Hypothalamus (tissue), 51 donors: ENCODE data around the gene NECTIN1.
A peak's percentile ranks its signal among the peaks of the same experiment; 100 is the strongest.

Experiments used
- DNase-seq, 51 donors: peaks; one replicate each; lab custom pipeline; 2025; lab: John Stamatoyannopoulos, UW

Gene NECTIN1

DNA sequence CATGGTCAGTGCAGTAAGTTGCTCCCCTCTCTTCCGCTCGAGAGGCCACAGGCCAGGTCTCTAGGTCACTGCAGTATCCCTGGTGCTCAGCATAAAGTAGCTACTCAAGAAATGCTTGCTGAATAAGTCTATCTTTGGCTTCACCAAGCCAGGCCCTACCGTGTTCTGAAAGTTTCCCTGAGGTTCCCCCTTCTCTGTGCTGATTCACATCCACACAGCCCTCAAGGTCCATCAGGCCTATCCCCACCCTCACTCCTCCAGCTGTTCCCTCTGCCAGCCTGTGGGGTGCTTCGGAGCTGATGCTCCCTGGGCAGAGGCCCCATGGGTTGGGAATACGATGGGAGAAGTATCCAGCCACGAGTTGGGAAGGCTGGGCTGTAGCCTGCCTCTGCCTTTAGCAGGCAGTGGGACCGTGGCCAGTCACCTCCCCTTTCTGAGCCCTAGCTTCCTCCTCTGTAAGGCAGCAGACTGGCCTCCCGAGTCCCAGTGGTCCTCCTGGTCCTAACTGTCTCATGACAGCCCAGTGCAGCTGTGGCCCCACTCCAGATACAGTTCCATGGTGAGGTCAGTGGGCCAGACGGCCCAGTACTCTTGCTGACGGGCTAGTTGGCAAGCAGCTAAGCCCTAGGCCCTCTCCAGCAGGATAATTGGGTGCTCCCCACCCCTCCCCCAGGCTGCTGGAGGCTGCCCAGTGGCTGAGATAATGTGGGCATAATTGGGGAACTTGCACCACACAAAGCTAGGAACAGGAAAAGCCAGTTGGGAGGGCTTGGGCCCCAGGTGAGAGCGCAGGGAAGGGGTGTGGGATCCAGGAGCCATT is 48.2 kb downstream of the NECTIN1 start:
- DNase-seq, result peak in 20 of 51 donors; percentile 13 to 61 (median 32)

DNA sequence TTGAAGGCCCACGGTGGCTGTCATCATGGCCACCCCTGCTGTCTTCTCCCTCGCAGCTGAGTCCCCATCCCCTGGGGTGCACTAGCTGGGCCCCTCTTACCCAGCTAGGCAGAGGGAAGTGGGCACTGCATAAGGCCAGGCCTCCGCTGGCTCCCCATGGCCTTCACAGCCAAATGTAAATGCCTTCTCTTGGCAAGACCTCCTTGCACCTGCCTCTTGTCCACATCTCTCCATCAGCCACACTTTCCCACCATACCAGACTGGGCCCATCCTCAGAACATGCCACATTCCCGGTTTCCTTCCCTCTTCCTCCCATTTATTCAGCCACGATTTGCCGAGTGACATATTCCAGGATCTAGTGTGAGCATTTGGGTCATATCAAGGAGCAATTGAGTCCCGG is 49.7 kb downstream of the NECTIN1 start:
- no peak for DNase-seq

DNA sequence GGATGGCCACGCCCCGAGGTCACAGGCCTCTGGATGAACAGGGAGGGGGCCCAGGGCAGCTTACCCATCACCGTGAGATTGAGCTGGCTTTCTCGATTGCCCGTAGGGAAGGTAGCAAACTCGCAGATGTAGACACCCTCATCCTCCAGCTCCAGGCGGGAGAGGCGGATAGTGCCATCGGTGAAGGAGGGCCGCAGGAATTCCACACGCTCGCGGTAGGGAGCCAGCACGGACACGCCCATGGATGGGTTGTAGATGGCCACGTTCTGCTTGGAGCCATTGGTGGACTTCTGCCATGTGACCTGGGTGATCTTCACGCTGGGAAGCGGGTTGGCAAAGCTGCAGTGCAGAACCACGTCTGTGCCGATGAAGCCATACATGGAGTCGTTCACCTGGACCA is 50.6 kb downstream of the NECTIN1 start:
- no peak for DNase-seq

DNA sequence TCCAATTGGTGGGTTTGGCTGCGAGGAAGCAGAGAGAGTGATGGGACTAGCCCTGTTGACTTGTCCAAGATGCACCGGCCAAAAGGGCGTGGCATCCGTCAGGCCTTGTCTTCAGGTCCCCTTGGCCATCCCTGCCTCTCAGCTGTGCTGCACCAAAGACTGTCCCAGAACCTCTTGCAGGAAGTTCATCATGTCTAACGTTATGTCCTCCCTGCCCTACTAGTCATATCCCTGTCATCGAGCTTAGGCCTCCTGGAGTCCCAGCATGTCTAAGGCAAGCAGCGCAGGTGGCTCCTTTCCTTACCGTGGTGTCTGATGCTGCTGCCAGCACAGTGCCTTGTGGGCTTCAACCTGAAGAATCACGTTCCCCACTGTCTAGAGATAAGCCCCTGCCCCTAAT is 51.2 kb downstream of the NECTIN1 start:
- no peak for DNase-seq

DNA sequence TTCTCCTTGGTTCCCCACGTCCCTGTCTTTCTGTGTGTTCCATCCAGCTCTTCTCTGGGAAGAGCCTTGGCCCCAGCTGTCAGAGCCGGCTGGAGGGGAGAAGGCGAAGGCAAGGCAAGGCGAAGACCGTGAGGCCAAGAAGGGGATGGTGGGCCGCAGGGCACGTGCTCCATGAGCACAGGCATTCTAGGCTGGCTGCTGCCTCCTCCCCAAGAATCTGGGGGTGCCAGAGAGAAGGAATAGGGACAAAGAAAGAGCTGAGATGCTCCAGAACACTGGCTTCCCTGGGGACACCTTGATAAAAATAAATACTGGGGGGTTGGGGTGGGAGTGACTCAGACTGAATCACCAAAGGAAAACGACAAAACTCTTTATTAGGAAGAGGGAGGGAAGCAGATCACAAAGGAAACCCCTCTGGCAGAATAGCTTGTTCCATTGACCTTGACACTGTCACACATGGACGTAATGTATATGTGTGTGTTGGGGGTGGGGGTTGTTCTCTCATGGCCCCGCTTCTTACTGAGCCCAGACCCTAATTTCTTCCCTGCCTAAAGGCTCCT is 52.5 kb downstream of the NECTIN1 start:
- DNase-seq, result peak in 1 of 51 donors; percentile 9

DNA sequence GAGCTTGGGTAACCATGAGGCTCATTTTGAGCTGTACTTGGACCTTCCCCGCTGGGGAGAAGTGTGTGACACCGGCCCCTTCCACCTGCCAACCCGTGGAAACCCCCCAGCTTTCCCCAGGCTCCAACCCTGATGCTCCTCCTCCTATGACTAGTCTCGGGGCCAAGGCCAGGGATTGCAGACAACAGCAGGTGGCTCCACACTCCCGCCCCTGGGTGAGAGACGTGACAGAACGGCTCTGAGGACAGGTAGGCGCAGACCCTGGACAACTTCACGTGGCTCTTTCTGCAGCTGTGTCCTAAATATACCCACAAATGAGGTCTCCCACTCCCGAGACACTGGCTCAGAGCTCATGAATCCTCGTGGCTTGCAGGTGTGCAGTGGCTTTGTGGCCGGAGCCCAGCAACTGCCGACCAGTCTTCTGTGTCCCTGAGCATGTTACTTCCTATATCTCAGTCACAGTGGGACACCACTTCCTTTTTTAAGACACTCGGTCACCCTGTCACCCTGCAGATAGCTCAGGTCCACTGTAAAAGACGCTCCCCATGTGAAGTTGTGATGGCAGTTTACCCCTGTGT is 55.2 kb downstream of the NECTIN1 start:
- no peak for DNase-seq

DNA sequence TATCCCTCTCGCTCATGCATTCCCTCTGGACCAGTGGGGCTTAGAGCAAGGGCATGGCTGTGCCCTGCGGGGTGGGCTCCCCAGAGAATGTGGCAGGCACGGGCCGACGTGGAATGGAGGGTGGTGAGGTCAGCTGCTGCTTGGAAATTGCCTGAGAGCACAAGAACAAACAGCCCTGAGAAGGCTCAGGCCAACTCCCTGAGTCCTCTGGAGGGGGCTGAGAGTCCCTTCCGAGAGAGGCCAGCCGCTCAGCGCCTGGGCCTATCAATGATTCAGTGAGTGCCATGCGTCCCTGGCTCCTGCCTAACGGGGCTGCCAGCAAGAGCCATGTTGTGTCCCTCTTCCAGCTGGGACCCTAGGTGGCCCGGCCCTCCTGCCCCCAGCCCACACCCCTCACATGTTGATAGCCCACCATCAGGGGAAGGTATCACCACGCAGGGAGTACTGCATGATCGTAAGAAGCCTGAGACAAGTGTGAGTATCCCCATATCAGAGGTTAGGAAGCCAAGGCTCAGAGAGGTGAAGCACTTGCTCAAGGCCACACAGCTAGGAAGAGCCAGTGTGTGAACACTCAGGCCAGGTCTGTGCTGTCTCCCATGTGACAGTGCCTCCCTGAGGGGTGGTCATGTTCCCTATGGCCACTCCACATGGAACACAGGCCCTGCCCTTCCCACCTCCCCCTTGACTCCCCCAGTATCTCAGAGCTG is 55.8 kb downstream of the NECTIN1 start:
- no peak for DNase-seq

DNA sequence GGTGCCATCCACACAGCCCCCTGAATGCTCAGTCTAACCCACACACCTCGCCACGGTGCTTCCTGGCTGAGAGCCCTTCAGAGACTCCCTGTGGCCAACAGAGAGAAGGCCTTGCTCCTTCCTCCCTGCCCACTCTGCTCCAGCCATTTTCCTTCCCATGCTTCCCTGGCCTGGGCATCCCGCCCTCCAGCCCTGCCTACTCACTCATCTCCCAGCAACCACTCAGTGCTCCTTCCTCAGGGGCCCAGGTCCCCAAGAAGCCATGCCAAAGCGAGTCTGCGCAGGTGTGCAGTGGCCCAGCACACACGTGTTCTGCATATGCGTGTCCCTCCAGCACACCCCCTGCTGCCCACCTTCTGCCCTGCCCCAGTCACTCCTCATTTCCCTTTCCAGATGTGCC is 56.4 kb downstream of the NECTIN1 start:
- DNase-seq, result no peak

DNA sequence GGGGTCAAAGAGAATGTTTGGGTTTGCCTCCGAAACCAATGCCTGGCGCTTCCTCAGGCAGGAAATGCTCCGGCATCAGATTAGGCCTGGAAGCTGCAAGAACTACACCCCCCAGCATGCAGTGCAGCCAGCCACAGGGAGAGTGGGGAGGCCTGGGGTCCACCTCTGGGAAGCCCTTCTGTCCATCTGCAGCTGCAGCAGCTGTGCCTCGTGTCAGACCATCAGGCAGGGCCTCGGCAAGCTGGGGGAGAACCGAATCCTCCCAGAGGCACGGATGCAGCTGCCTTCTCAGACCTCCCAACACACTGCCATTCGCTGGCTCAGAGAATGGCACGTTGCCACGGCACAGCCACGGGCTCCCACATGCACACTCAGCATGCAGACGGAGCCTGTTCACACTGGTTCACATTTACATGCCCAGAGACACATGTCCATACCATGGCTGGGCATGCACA is 57.4 kb downstream of the NECTIN1 start:
- peak in 47 of 51 donors; percentile 16 to 89 (median 68) for DNase-seq

DNA sequence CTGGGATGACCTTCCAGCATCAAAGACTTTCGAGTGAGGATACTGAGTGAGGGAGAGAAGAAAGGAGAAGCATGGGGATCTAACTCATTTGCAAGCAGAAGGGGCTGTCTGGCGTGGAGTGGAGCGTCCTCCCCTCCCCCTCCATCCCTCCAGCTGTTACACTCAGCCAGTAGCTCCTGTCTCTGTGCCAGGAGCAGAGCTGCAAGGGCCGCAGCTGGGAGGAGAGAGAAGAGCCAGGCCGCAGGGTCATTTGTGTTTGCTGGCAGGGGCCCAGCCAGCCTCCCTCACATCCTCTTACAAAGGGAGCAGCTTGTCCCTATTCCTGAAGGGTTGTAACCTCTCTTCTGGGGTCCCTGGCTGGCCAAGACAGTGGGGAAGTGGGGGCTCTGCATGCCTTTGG is 57.9 kb downstream of the NECTIN1 start:
- DNase-seq, result peak in 43 of 51 donors; percentile 14 to 85 (median 67)

DNA sequence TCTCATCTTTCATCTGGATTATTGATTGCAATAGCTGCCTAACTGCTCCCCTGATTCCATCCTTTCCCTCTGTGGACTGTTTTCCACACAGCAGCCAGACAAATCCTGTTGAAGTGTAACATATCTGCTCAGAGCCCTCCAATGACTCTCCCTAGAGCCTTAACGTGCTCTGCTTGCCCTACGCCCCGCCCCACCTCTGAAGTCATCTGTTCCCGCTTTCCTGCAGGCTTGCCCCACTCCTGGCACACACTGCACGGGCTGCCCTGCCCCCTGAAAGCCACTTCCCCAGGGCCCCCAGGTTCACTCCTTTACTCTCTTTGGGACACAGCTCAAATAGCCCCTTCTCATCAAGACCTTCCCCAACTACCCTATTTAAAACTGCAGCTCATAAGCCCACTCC is 59.5 kb downstream of the NECTIN1 start:
- DNase-seq, result no peak

DNA sequence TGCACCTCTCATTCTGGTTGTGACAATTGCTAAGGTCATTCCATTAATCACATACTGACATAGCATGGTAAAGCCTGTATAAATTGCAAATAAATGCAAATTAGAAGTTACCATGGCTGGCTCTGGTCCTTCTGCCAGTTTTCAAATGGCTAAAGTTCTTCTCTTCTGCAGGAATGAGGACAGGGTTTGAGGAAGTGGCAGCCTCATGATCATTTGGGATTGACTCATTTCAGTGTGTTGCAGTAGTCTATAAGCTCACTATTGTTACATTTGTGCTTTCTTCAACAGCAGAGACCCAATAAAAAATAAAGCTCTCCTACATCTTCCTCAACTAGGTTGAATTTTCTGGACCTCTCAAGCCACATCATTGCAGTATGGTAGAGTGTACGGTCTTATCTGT is 60.3 kb downstream of the NECTIN1 start:
- DNase-seq, result no peak

DNA sequence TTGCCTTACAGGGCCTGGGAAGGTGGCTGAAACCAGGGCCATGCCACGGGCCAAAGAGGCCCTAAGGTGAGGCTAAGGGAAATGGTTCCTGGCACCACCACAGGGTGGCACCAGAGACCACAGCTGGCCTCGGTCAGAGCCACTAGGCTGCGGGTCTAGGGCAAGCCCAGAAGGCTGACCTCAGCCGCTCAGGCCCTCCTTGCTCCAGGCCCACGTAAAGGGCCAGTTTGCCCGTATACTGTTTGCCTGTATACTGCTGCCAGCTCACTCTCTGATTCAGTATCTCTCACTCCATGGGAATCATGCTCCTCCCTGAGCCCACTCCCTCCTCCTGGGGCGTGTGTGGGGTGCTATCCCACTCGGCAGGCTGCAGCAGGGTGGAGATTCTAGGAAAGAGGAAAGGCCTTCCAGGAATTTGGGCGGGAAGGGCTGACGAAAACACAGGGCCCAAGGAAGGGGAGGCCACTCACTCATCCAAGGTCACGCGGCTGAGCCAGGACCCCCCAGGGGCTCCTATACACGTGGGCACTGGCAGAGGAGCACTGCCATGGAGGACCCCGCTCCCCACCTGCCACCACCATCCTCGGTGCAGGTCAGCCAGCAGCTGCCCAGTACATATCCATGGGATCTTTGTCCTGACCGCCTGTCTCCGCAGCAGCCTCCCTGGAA is 62.4 kb downstream of the NECTIN1 start:
- peak in 48 of 51 donors; percentile 20 to 87 (median 62) for DNase-seq

DNA sequence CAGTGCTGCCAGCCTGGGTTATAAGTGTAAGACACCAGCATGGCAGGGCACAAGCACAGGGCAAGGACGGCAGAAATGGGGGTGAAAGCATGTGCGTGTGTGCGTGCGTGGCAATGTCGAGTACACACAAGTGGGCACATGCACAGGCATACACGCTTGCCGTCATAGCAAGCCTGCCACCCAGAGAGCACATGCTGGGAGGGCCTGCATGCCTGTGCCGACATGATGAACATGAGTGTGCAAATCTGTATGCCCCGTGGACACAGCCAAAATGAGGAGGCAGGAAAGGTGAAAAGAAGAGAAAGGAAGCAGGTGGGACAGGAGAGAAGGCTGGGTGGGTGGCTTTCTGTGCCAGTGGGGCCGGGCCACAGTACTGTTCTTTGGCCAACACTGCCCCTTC is 62.9 kb downstream of the NECTIN1 start:
- no peak for DNase-seq

DNA sequence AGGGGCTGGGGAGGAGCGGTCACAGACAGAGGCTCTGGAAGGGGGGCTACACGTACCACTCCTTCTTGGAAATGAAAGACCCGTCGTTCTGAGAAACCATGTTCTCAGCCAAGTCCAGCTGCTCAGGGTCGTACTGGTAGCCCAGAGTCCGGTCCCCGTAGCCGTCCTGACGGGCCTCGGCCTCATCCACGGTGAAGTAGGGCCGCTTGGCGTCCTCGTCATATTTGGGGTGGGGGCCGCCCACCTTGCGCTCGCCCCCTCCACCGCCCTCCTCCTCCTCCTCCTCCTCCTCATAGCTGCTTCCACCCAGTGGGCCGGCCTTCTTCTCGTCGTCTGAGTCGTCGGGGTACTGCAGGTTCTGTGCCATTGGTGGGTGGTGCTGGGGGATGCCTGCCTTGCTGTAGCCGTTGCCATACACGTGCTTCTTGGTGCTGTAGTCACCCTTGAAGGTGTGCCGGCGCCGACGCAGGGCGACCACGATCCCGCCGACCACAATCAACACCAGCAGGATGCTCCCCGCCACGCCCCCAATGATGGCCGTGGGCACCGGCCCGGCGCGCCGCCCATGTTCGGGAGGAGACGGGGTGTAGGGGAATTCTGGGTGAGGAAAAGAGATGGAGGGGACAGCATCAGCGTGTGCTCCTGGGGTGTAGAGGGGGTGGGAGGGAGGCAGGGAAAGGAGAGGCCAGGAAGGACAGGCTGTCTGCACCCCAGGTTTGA is 64.1 kb downstream of the NECTIN1 start:
- DNase-seq, result no peak

DNA sequence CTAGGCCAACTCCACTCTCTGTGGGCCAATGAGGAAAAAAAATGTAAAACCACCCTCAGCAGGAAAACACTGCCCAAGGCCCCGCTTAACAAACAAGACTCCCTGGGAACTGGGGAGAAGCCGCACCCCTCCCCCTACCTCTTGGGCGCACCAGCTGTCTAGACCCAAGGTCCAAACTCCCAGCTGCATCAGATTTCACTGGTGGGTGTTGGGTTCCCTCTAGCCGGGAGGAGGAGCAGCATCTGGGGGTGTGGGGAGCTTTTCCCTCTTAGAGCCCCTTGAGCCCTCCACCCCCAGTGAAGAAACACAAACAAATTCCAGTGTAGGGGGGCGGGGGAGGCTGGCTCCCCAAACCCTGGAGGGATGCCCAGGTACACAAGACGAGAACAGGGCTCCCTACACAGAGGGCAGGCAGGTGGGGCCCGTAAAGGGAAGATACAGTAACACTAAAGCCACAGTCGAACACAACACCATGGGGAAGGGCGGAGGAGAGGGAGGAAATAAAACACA is 64.9 kb downstream of the NECTIN1 start:
- DNase-seq, result peak in 11 of 51 donors; percentile 11 to 41 (median 19)

DNA sequence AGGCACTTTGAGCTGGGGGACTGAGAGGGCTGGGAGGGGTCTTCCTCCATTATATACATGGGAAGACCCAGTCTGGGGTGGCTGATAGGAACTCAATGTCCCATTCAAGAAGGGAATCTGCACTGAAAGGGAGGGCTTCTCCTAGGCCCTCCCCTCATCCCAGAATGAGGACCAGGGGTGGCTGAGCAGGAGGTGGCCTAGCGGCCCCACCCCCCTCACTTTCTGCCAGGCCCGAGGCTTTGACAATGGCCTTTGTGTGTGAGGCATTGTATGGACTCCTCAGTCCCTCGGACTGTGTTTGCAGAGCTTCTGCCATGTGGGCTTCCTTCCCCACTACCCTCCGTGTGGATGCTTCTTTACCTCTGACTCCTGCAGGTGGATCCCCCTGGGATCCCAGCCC is 65.7 kb downstream of the NECTIN1 start:
- peak in 36 of 51 donors; percentile 11 to 84 (median 56) for DNase-seq

DNA sequence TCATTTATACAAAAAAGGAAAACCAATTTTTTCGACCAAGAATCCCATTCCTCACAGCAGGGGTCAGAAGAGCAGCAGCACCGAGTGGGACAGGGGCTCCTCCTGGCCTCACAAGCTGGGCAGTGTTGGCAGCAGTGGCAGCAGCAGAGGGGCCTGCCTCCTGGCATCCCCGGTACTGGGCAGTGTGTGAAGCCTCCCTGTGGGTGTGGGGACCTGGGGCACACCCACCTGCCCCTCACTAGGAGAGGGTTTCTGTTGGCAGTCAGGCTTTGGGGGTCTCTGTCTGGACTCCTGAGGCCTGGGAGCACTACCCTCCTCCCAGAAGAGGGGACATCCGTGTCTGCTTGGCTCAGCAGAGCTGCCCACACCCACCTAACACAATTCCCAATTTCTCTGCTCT is 67.8 kb downstream of the NECTIN1 start:
- no peak for DNase-seq

DNA sequence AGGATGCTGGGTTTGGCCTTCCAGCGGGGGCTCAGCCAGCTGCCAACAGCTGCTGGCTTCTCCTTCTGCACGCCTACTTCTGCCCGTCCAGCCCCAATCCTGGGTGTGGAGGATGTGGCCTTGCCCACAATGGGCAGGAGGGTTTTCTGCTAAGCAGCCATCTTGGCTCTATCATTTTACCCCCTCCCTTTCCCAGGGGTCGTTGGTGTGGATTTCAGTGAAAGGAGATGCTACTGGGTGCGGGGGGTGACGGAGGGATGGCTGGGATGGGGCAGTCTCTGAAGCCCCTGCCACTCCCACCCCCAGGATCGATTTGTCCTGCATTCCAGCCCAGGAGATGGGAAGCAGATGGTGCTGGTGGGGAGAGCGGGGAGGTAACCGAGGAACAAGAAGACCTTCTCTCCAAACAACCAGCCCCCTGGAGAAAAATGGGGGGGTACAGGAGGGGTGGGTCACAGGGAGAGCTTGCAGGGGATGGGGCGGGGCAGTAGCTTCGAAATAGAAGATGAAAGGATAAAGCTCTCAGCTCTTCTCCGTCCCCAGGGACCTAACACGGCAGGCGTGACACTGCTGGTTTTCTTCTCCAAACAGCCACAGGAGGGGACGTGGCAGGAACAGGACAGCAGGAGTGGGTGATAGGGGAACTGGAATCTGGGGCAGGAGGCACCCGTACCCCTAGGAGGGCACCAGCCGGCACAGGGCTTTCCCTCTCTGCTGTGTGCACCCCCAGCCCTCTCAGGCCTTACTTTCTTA is 68.9 kb downstream of the NECTIN1 start:
- DNase-seq, result no peak
